Measurements from ENCODE around the gene SLC16A5.
A peak's percentile ranks its signal among the peaks of the same experiment; 100 is the strongest.

SLC16A5 gene

GRCh38 chr17:75109046-75109406 is 21.3 kb downstream of the SLC16A5 start:
- TF ChIP-seq TAF1 (IDR thresholded peaks at IDR 0.05; ENCODE audit: borderline replicate concordance, insufficient read depth, low read length) (no peak), SIN3A (IDR thresholded peaks at IDR 0.05; ENCODE audit: borderline replicate concordance, insufficient read depth, low read length) (no peak), REST (IDR thresholded peaks at IDR 0.05; ENCODE audit: insufficient read depth in 1 of 2, low read depth in 2 of 2, low read length in 2 of 2) (no peak), FOXP2 (optimal IDR thresholded peaks at IDR 0.05; ENCODE audit: borderline replicate concordance, extremely low read depth, extremely low read length, insufficient read depth) (no peak), POLR2AphosphoS5 (IDR thresholded peaks at IDR 0.05; ENCODE audit: low read depth, low read length) (no peak)

- peak in 1 of 2 experiments; percentile 57; a peak in 1 of 4 replicates for TF ChIP-seq REST (IDR thresholded peaks at IDR 0.05; ENCODE audit: insufficient read depth in 1 of 2, low read depth in 2 of 2, low read length in 2 of 2)
- TF ChIP-seq FOXP2 (optimal IDR thresholded peaks at IDR 0.05; ENCODE audit: borderline replicate concordance, extremely low read depth, extremely low read length, insufficient read depth): peak; percentile 63
- peak; percentile 77; the same call in 1 of the 2 replicates for TF ChIP-seq TAF1 (IDR thresholded peaks at IDR 0.05; ENCODE audit: borderline replicate concordance, insufficient read depth, low read length)
- peak; percentile 95 for TF ChIP-seq POLR2AphosphoS5 (IDR thresholded peaks at IDR 0.05; ENCODE audit: low read depth, low read length)
- TF ChIP-seq SIN3A (IDR thresholded peaks at IDR 0.05; ENCODE audit: borderline replicate concordance, insufficient read depth, low read length): no peak; the same call in 1 of the 2 replicates
These were observed 21.9 kb downstream of the SLC16A5 start, which contains the start of gene ARMC7 for GRCh38 chr17:75109407-75110233. Gene ARMC7, plus strand, starts transcription at chr17:75109969. Its CDS starts 320 bp downstream, at chr17:75110289.

- TF ChIP-seq FOXP2 (optimal IDR thresholded peaks at IDR 0.05; ENCODE audit: borderline replicate concordance, extremely low read depth, extremely low read length, insufficient read depth) (no peak), REST (IDR thresholded peaks at IDR 0.05; ENCODE audit: insufficient read depth in 1 of 2, low read depth in 2 of 2, low read length in 2 of 2) (no peak), SIN3A (IDR thresholded peaks at IDR 0.05; ENCODE audit: borderline replicate concordance, insufficient read depth, low read length) (no peak)
These were observed 22.6 kb downstream of the SLC16A5 start for GRCh38 chr17:75110234-75110937.

GRCh38 chr17:75111777-75112335 is 24.1 kb downstream of the SLC16A5 start:
- no peak for TF ChIP-seq TAF1 (IDR thresholded peaks at IDR 0.05; ENCODE audit: borderline replicate concordance, insufficient read depth, low read length)
- TF ChIP-seq REST (IDR thresholded peaks at IDR 0.05; ENCODE audit: insufficient read depth in 1 of 2, low read depth in 2 of 2, low read length in 2 of 2): no peak
- no peak for TF ChIP-seq FOXP2 (optimal IDR thresholded peaks at IDR 0.05; ENCODE audit: borderline replicate concordance, extremely low read depth, extremely low read length, insufficient read depth)
- no peak for TF ChIP-seq SIN3A (IDR thresholded peaks at IDR 0.05; ENCODE audit: borderline replicate concordance, insufficient read depth, low read length)
- TF ChIP-seq POLR2AphosphoS5 (IDR thresholded peaks at IDR 0.05; ENCODE audit: low read depth, low read length): no peak
